ENCODE data around the gene VAV2.

- no peak for TF ChIP-seq POLR2A (IDR thresholded peaks at IDR 0.05)
- no peak for TF ChIP-seq CTCF (IDR thresholded peaks at IDR 0.05)
Measured at GRCh38 chr9:133982971-133983720, 9.0 kb downstream of the VAV2 start.

All from uterus (tissue), 2 donors.